ENCODE measurements around the gene MRM2.
"Not testable (repeated sequence)": the region's sequence is repeated elsewhere in the genome, so short reads cannot be mapped to it uniquely, and the experiment has no call there.

The MRM2 gene

GRCh38 chr7:2241580-2242540 lies at the start of gene MRM2, which contains the start of gene NUDT1:
Gene MRM2, minus strand, starts transcription at chr7:2242205. Its CDS starts 36 bp downstream, at chr7:2242169.
Gene NUDT1, plus strand, starts transcription at chr7:2242226. Its CDS starts 2,349 bp downstream, at chr7:2244575.
- DNase-seq (ENCODE audit: low spot score) = peak; percentile 81

GRCh38 chr7:2290877-2291276 lies 48.9 kb upstream of the MRM2 start:
- DNase-seq (ENCODE audit: low spot score) = no peak

- no peak for DNase-seq (ENCODE audit: low spot score)
Measured at GRCh38 chr7:2289621-2290020, 47.6 kb upstream of the MRM2 start.

DNA sequence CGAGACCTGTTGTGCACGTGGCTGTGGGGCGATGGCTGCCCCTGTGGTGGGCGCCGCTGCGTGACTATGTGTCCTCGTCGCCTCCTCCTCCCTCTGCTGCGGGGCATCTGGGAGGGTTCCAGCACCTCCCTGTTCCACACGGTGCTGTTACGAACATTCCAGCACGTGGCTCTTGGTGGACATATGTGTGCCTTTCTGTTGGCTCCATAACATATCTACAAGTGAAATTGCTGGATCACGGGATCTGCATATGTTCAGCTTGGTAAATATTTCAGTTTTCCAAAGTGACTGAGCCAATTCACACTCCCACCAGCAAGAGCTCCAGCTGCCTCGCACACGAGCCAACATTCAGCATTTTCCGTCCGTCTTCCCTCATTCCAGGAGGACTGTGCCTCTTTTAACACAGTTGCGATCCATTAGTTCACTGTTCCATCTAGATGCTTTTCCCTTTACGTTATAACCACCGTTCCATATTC lies 47.1 kb upstream of the MRM2 start:
- DNase-seq (ENCODE audit: low spot score) = no peak

DNA sequence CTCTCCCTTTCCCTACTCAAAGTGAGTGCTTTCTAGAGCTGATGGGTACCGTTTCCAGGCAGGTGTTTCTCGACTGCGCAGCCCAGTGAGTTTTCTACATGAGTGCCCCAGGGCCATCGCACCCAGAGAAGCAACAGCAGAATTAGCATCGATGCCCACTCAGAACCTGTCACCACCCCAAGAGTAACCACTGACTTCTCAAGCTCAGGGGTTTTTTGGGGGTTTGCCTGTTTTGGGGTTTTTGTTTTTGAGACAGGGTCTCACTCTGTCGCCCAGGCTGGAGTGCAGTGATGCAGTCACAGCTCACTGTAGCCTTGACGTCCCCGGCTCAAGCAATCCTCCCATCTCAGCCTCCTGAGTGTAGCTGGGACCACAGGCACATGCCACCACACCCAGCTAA lies 46.5 kb upstream of the MRM2 start:
- peak; percentile 66 for DNase-seq (ENCODE audit: low spot score)

DNA sequence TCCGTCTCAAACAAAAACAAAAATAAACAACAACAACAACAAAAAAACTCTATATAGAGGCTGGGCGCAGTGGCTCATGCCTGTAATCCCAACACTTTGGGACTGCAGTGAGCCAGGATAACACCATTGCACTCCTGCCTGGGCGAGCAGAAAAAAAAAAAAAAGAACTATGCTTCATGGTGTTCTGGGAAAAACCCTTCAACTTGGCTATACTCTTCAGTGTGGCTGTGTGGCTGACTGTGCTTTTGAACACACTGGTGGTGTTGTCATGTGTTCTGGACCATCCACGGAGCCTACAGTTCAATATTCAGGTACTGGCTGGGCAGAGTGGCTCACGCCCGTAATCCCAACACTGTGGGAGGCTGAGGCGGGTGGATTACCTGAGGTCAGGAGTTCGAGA lies 45.7 kb upstream of the MRM2 start:
- DNase-seq (ENCODE audit: low spot score) = no peak

DNA sequence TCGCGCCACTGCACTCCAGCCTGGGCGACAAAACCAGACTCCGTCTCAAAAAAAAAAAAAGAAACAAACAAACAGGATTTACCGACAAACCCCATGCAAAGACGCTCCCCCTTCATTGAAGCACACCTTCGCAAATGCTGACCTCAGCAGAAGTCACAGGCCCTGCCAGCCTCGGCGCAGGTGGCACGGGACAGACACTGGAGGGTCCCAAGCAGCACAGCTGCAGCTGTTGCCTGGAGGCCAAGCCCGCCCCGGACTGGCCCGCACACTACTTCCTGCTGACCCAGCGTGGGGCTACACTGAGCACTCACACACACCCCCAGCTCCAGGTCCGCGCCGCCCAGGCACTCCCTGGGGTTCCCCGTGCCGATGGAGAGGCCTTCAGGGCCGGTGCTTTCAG lies 41.1 kb upstream of the MRM2 start:
- no peak for DNase-seq (ENCODE audit: low spot score)

DNA sequence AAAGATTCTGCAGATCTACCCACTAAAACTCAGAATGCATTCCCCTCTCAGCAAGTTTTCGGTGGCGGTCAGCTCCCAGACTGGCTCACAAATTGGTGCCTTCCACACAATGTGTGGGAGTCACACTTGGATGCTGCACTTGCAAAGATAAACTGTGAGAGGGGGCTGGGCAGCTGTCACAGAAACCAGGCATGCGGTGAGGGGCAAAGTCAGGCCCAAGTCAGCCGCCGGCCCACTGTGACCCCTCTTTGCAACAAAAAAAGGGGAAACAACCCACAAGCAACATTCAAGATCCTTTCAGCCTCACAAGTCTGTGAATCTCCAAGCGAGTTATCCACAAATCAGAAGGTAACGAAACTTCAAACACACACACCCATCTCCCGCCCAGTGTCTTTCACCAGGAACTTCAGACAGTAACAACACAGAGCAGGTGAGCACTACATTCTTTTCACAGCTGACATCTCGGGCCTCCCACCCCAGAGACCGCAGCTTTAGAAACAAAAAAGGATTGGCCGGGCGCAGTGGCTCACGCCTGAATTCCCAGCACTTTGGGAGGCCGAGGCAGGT lies 40.3 kb upstream of the MRM2 start:
- DNase-seq (ENCODE audit: low spot score) = no peak

- DNase-seq (ENCODE audit: low spot score) = no peak
Measured at GRCh38 chr7:2281541-2281940, 39.5 kb upstream of the MRM2 start.

- DNase-seq (ENCODE audit: low spot score) = no peak
Measured at GRCh38 chr7:2280424-2280823, 38.4 kb upstream of the MRM2 start.

GRCh38 chr7:2279896-2280295 lies 37.9 kb upstream of the MRM2 start:
- no peak for DNase-seq (ENCODE audit: low spot score)

DNA sequence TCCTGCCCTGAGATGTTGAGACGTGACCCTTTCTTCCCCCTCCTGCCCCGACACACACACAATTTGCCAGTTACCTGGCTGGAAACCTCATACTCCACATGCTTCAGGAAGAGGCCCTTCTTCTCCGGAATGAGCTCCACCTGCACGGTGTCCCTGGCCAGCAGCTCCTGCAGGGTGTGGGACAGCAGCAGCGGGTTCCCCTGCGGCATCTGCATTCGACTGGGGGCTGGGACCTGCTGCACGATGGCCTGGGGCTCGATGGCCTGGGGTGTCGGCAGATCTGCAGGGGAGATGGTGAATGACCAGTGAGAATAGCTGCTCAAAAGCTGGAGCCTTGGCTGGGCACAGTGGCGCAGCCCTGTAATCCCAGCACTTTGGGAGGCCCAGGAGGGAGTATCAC lies 36.0 kb upstream of the MRM2 start:
- no peak for DNase-seq (ENCODE audit: low spot score)

- no peak for DNase-seq (ENCODE audit: low spot score)
Measured at GRCh38 chr7:2276107-2276506, 34.1 kb upstream of the MRM2 start.

- no peak for DNase-seq (ENCODE audit: low spot score)
Measured at GRCh38 chr7:2275101-2275500, 33.1 kb upstream of the MRM2 start.

GRCh38 chr7:2274666-2275065 lies 32.7 kb upstream of the MRM2 start:
- no peak for DNase-seq (ENCODE audit: low spot score)

- DNase-seq (ENCODE audit: low spot score) = no peak
Measured at GRCh38 chr7:2273866-2274265, 31.9 kb upstream of the MRM2 start.

- no peak for DNase-seq (ENCODE audit: low spot score)
Measured at GRCh38 chr7:2272031-2272430, 30.0 kb upstream of the MRM2 start.

DNA sequence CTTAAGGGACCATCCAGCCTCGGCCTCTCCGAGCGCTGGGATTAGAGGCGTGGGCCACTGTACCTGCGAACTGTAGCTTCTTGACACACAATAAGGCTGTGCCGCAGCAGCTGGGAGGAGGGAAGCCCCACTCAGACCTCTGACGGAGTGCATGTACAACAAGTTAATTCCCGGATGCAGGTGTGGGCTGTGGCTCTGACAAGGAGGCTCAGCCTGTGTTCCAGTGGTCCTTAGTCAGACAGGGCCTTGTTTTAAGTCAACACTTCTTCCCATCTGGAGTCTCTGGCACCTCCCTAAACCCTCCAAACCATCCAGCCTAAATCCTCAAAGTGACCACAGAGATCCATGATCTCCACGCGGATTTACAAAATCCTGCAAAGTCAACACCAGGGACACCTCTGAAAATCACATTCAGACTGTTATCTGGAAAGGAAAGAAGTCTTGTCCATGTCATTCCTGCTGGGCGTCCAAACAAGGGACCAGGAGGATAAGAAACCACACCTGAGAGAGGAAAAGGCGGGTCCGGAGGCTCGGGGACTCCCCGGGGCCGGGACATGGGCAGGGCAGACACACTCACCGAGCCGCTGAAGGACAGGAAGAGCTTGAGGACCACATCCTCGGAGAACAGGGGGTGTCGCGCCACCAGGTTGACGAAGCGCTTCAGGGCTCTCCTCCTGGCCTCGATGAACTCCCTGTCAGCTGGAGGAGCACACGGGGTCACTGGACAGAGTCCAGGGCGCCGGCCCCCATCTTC lies 29.4 kb upstream of the MRM2 start:
- DNase-seq (ENCODE audit: low spot score) = no peak

DNA sequence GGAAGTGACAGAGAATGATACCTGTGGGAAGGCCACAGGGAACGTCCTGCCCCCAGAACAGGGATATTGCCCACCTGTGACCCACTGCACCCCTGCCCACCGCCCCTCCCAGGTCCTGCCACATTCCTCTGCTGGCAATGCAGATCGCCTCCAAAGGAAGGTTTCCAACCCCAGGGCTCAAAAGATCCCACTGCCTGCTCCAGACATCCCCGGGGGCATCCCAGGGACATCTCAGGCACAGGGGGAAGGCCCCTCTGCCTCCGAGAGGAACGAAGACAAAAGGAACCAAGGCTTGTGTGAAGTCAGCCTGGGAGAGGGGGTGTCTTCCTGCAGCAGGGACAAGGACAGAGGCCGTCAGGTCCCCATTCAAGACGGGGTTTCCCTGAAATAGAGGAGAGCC lies 28.5 kb upstream of the MRM2 start:
- DNase-seq (ENCODE audit: low spot score) = no peak

DNA sequence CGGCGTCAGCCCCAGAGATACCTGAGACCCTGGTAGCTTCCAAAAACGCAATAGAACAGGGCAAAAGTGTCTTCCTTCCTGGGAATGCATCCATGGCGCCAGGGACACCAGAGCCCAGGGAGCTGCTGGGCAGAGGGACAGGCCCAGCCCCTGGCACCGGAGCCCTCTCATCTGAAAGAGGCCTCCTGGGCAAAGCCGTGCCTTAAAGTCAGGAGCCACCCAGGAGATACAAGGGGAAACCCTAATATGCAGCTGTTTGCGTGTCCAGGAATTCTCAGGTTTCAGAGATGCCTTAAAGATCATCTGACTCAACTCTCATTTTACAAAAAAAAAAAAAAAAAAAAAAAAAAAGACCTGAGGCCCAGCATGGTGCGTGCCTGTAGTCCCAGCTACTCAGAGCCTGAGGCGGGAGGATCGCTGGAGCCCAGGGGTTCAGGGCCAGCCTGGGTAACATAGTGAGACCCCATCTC lies 28.0 kb upstream of the MRM2 start:
- no peak for DNase-seq (ENCODE audit: low spot score)

- not testable (repeated sequence) for DNase-seq (ENCODE audit: low spot score)
Measured at GRCh38 chr7:2269089-2269990, 27.3 kb upstream of the MRM2 start.

Data from NAMALWA (cell line).